NT2/D1 (cell line): Measurements from ENCODE around the gene DIS3L.
"Not testable (repeated sequence)": the region's sequence is repeated elsewhere in the genome, so short reads cannot be mapped to it uniquely, and the experiment has no call there.

ENCODE experiments used
- SUZ12 ChIP-seq: IDR thresholded peaks from 2 replicates; pipeline ENCODE4 v1.6.1; 2011; ENCODE audit not compliant: insufficient read length, insufficient read depth; ENCODE audit errors: extremely low read depth
- ZNF274 ChIP-seq: IDR thresholded peaks from 2 replicates; pipeline ENCODE4 v1.6.1; 2011; ENCODE audit warnings: mild to moderate bottlenecking, low read depth, low read length

DNA sequence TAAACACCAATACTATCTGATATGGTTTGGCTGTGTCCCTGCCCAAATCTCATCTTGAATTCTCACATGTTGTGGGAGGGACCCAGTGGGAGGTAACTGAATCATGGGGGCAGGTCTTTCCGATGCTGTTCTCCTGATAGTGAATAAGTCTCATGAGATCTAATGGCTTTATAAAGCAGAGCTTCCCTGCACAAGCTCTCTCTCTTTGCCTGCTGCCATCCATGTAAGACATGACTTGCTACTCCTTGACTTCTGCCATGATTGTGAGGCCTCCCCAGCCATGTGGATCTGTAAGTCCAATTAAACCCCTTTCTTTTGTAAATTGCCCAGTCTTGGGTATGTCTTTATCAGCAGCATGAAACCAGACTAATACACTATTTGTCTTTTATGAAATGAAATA is 30.5 kb upstream of the DIS3L start:
- not testable (repeated sequence) for TF ChIP-seq ZNF274, SUZ12
